HG02763 (cell line): Measurements from ENCODE around the gene TLCD3B.
"Not testable (repeated sequence)": the region's sequence is repeated elsewhere in the genome, so short reads cannot be mapped to it uniquely, and the experiment has no call there.

Experiments
- ATAC-seq: cut with Tn5 transposase; IDR thresholded peaks from one replicate; pipeline ENCODE4 v1.9.1; 2021; ENCODE audit warnings: mild to moderate bottlenecking, moderate library complexity; ENCODE audit not compliant: unreplicated experiment

Gene TLCD3B

GRCh38 chr16:30063278-30063892, 32.3 kb upstream of the TLCD3B start:
- no peak for ATAC-seq

- no peak for ATAC-seq
Measured at GRCh38 chr16:30060836-30061554, 29.9 kb upstream of the TLCD3B start.

GRCh38 chr16:30060346-30060745, 29.3 kb upstream of the TLCD3B start:
- ATAC-seq: no peak

GRCh38 chr16:30054959-30055553, 24.0 kb upstream of the TLCD3B start:
- no peak for ATAC-seq

- no peak for ATAC-seq
Measured at GRCh38 chr16:30054451-30054850, 23.4 kb upstream of the TLCD3B start.

GRCh38 chr16:30053376-30054015, 22.4 kb upstream of the TLCD3B start:
- no peak for ATAC-seq

GRCh38 chr16:30052671-30053372, 21.8 kb upstream of the TLCD3B start:
- no peak for ATAC-seq

- ATAC-seq: no peak
Measured at GRCh38 chr16:30051518-30051917, 20.4 kb upstream of the TLCD3B start.

GRCh38 chr16:30049871-30050270, 18.8 kb upstream of the TLCD3B start:
- ATAC-seq: no peak

- no peak for ATAC-seq
Measured at GRCh38 chr16:30046588-30046987, 15.5 kb upstream of the TLCD3B start.

GRCh38 chr16:30046178-30046577, 15.1 kb upstream of the TLCD3B start:
- ATAC-seq: no peak

- no peak for ATAC-seq
Measured at GRCh38 chr16:30041841-30042240, 10.8 kb upstream of the TLCD3B start.

- not testable (repeated sequence) for ATAC-seq
Measured at GRCh38 chr16:30040690-30041089, 9.6 kb upstream of the TLCD3B start.

GRCh38 chr16:30040221-30040620, 9.2 kb upstream of the TLCD3B start:
- no peak for ATAC-seq

- no peak for ATAC-seq
Measured at GRCh38 chr16:30033270-30033669, 2.2 kb upstream of the TLCD3B start.

GRCh38 chr16:30032083-30032819, 1.2 kb upstream of the TLCD3B start:
- ATAC-seq: no peak

- no peak for ATAC-seq
Measured at GRCh38 chr16:30031477-30031918, 427 bp upstream of the TLCD3B start.

- no peak for ATAC-seq
Measured at GRCh38 chr16:30030011-30030685, 923 bp downstream of the TLCD3B start.

- no peak for ATAC-seq
Measured at GRCh38 chr16:30028438-30029076, 2.5 kb downstream of the TLCD3B start.
